ENCODE results near the gene NUDT8. TPM values are rescaled to one million over a fixed set of nuclear protein-coding genes. Genes with fewer than 3 reads are reported as not detected.

NUDT8 gene
- total RNA-seq, 1 donor from 2014 or later: 5.3 TPM

DNA sequence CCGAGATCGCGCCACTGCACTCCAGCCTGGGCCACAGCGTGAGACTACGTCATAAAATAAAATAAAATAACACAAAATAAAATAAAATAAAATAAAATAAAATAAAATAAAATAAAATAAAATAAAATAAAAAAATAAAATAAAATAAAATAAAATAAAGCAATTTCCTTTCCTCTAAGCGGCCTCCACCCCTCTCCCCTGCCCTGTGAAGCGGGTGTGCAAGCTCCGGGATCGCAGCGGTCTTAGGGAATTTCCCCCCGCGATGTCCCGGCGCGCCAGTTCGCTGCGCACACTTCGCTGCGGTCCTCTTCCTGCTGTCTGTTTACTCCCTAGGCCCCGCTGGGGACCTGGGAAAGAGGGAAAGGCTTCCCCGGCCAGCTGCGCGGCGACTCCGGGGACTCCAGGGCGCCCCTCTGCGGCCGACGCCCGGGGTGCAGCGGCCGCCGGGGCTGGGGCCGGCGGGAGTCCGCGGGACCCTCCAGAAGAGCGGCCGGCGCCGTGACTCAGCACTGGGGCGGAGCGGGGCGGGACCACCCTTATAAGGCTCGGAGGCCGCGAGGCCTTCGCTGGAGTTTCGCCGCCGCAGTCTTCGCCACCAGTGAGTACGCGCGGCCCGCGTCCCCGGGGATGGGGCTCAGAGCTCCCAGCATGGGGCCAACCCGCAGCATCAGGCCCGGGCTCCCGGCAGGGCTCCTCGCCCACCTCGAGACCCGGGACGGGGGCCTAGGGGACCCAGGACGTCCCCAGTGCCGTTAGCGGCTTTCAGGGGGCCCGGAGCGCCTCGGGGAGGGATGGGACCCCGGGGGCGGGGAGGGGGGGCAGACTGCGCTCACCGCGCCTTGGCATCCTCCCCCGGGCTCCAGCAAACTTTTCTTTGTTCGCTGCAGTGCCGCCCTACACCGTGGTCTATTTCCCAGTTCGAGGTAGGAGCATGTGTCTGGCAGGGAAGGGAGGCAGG lies 46.2 kb downstream of the NUDT8 start, which contains the start of gene GSTP1:
Gene GSTP1, plus strand, starts transcription at position 566 of the 958 bp plus-strand sequence. Its CDS starts 32 bp downstream, at position 598.
- Mint-ChIP-seq H3K9me3 (peaks cover 2% of the 10 kb centered on the region), H3K4me1 (peaks cover 76% of the 10 kb centered on the region), H3K36me3 (ENCODE audit: low read depth) (peaks cover 32% of the 10 kb centered on the region), H3K27ac (peak within 1 kb of the TSS; percentile 99), H3K27me3 (no peaks in the 10 kb centered on the region), H3K4me3 (peak within 1 kb of the TSS; percentile 89)
- ChIA-PET CTCF (interaction anchor here (1.0 to 2.3 kb wide), 8 partner anchors 11 to 76 kb away, joined by 3 to 9 read pairs (median 4); partner anchors contain the start of gene NUDT8), POLR2A (interaction anchor here (0.5 to 4.9 kb wide), 22 partner anchors 11 to 315 kb away, joined by 3 to 66 read pairs (median 6); partner anchors contain the start of genes ACY3, AIP, ANKRD13D and CDK2AP2)
- DNase-seq (peak; percentile 84), ATAC-seq (ENCODE audit: low read depth) (peak; percentile 76)
- no peak for TF ChIP-seq CTCF (IDR thresholded peaks at IDR 0.05)
- intact Hi-C loops (cut with micrococcal nuclease): loop anchor here (1.0 kb wide), 4 partner anchors 11 to 46 kb away; partner anchors contain the start of genes NDUFV1 and NUDT8

GRCh38 chr11:67582011-67582410 lies 47.7 kb downstream of the NUDT8 start:
- POLR2A ChIA-PET: interaction anchor here (4.9 kb wide), 1 partner anchor 32 kb away, joined by 66 read pairs; no protein-coding TSS in a partner anchor
- H3K36me3 Mint-ChIP-seq (ENCODE audit: low read depth): peaks cover 24% of the 10 kb centered on the region
- H3K27ac Mint-ChIP-seq: peak overlapping the region; percentile 63

DNA sequence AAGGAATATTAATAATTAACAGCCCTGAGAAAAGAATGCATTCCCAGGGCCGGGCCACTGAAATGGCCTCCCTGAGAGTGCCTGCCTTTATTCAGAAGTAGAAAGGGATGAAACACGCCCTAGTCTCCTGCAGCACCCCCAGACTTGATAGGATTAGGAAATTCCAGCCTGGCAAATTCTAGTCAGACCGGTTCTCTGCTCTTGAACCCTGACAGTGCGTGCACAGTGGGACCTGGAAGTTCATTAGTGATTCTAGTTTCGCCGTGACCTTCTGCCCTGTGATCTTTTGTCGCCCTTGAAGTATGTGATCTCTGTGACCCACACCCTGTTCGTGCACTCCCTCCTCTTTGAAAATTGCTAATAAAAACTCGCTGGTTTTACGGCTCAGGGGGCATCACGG lies 48.3 kb downstream of the NUDT8 start:
- ChIA-PET CTCF (no interaction called here), POLR2A (no interaction called here)
- ATAC-seq (ENCODE audit: low read depth): no peak
- no peak overlapping the region for H3K4me3 Mint-ChIP-seq
- no peaks in the 10 kb centered on the region for H3K9me3 Mint-ChIP-seq
- H3K36me3 Mint-ChIP-seq (ENCODE audit: low read depth): peaks cover 19% of the 10 kb centered on the region
- no peak for TF ChIP-seq CTCF (IDR thresholded peaks at IDR 0.05)
- peaks cover 4% of the 10 kb centered on the region for H3K27me3 Mint-ChIP-seq
- no peak overlapping the region for H3K27ac Mint-ChIP-seq
- no peak for DNase-seq
- intact Hi-C loops (cut with micrococcal nuclease): no loop called here
- peaks cover 56% of the 10 kb centered on the region for H3K4me1 Mint-ChIP-seq

More at GRCh38 chr11:67582011-67582410, 47.7 kb downstream of the NUDT8 start:
- H3K9me3 Mint-ChIP-seq: no peaks in the 10 kb centered on the region
- peaks cover 61% of the 10 kb centered on the region for H3K4me1 Mint-ChIP-seq
- no peaks in the 10 kb centered on the region for H3K27me3 Mint-ChIP-seq
- intact Hi-C loops (cut with micrococcal nuclease): no loop called here
- no peak for ATAC-seq (ENCODE audit: low read depth)
- peak overlapping the region; percentile 71 for H3K4me3 Mint-ChIP-seq
- TF ChIP-seq CTCF (IDR thresholded peaks at IDR 0.05): no peak
- no peak for DNase-seq
- CTCF ChIA-PET: interaction anchor here (0.8 kb wide), 1 partner anchor 10 kb away, joined by 3 read pairs; no protein-coding TSS in a partner anchor

- ChIA-PET POLR2A (interaction anchor here (1.6 to 1.7 kb wide), 2 partner anchors 10 to 169 kb away, joined by 3 to 4 read pairs; no protein-coding TSS in a partner anchor), CTCF (no interaction called here)
- TF ChIP-seq CTCF (IDR thresholded peaks at IDR 0.05): no peak
- intact Hi-C loops (cut with micrococcal nuclease): loop anchor here (10.0 kb wide), 1 partner anchor 137 kb away; no protein-coding TSS in a partner anchor
- Mint-ChIP-seq H3K4me1 (peaks cover 32% of the 10 kb centered on the region), H3K27ac (no peak overlapping the region), H3K27me3 (peaks cover 19% of the 10 kb centered on the region), H3K9me3 (no peaks in the 10 kb centered on the region), H3K4me3 (no peak overlapping the region), H3K36me3 (ENCODE audit: low read depth) (no peaks in the 10 kb centered on the region)
- DNase-seq (no peak), ATAC-seq (ENCODE audit: low read depth) (no peak)
Measured at GRCh38 chr11:67577951-67578350, 51.8 kb downstream of the NUDT8 start.

Other genes with a start within 250 kb of the NUDT8 start
- 30.4 and 35.2 TPM in 2 replicates for gene RAD9A, start 238.0 kb downstream of the NUDT8 start, total RNA-seq
- gene PPP1CA, start 228.1 kb downstream of the NUDT8 start, total RNA-seq: 349 and 354 TPM in 2 replicates
- 158 and 163 TPM in 2 replicates for gene TBC1D10C, start 225.9 kb downstream of the NUDT8 start, total RNA-seq
- gene CARNS1, start 214.3 kb downstream of the NUDT8 start, total RNA-seq: 5.7 and 6.3 TPM in 2 replicates
- gene RPS6KB2, start 201.4 kb downstream of the NUDT8 start, total RNA-seq: 66.9 and 74.5 TPM in 2 replicates
- gene PTPRCAP, start 192.3 kb downstream of the NUDT8 start, total RNA-seq: 328 and 347 TPM in 2 replicates
- gene CORO1B, start 186.5 kb downstream of the NUDT8 start, total RNA-seq: 34.0 and 39.7 TPM in 2 replicates
- gene GPR152, start 177.2 kb downstream of the NUDT8 start, total RNA-seq: not detected in 2 replicates
- 2.1 and 3.0 TPM in 2 replicates for gene CABP4, start 174.6 kb downstream of the NUDT8 start, total RNA-seq
- gene TMEM134, start 160.7 kb downstream of the NUDT8 start, total RNA-seq: 76.0 and 83.5 TPM in 2 replicates
- 108 and 114 TPM in 2 replicates for gene AIP, start 146.9 kb downstream of the NUDT8 start, total RNA-seq
- 103 and 111 TPM in 2 replicates for gene PITPNM1, start 124.6 kb downstream of the NUDT8 start, total RNA-seq
- gene CDK2AP2, start 121.8 kb downstream of the NUDT8 start, total RNA-seq: 67.1 and 68.5 TPM in 2 replicates
- not detected in 2 replicates for gene CABP2, start 106.5 kb downstream of the NUDT8 start, total RNA-seq
- 331 and 362 TPM in 2 replicates for gene GSTP1, start 46.1 kb downstream of the NUDT8 start, total RNA-seq
- 207 and 221 TPM in 2 replicates for gene NDUFV1, start 23.0 kb downstream of the NUDT8 start, total RNA-seq
- gene TBX10, start 9.8 kb upstream of the NUDT8 start, total RNA-seq: not detected in 2 replicates
- not detected in 2 replicates for gene ACY3, start 20.8 kb upstream of the NUDT8 start, total RNA-seq
- not detected in 2 replicates for gene ALDH3B2, start 44.7 kb upstream of the NUDT8 start, total RNA-seq

Data from activated B cell treated with CpG ODN at 0.5 μM for 24 hours (primary cell).